ENCODE data around the gene LRRC56.

Gene LRRC56

DNA sequence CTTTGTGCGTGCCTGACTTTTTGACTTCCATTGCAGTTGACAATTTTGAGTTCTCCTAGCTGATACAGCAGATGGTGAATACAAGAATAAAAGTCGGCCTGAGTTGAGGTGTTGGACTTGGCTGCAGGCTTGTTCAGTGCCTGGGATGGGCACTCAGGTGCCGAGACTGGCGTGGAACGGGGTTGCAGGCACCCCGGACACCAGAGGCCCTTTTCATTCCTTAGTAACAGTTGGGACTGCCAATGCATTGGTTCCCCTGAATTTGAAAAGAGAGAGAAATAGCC lies 40.2 kb downstream of the LRRC56 start:
- DNase-seq = no peak

DNA sequence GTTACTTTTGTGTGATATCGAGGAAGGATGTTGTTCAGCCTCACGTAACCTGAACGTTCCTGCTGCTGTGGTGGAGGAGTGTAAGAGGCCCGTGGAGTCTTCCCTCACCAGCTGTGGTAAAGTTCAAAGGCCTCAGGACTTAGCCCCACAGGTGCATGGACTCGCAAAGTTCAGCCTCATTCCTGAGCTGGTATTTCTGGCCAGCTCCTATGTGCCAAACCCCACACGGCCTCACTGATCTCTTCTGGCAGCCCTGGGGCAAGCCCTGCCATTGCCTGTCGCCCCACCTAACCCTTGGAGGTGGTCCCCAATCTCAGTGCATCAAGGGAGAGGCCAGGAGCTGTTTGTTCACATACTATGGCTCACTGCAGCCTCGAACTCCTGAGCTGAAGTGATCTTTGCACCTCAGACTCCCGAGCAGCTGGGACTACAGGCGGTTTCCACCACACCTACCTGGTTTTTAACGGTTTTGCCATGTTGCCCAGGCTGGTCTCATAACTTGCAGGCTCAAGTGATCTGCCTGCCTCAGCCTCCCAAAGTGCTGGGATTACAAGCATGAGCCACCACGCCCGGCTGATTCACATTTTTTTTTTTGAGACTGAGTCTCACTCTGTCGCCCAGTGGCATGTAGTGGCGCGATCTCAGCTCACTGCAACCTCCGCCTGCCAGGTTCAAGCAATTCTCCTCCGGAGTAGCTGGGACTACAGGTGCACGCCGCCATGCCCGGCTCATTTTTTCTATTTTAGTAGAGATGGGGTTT lies 41.1 kb downstream of the LRRC56 start:
- DNase-seq = no peak

DNA sequence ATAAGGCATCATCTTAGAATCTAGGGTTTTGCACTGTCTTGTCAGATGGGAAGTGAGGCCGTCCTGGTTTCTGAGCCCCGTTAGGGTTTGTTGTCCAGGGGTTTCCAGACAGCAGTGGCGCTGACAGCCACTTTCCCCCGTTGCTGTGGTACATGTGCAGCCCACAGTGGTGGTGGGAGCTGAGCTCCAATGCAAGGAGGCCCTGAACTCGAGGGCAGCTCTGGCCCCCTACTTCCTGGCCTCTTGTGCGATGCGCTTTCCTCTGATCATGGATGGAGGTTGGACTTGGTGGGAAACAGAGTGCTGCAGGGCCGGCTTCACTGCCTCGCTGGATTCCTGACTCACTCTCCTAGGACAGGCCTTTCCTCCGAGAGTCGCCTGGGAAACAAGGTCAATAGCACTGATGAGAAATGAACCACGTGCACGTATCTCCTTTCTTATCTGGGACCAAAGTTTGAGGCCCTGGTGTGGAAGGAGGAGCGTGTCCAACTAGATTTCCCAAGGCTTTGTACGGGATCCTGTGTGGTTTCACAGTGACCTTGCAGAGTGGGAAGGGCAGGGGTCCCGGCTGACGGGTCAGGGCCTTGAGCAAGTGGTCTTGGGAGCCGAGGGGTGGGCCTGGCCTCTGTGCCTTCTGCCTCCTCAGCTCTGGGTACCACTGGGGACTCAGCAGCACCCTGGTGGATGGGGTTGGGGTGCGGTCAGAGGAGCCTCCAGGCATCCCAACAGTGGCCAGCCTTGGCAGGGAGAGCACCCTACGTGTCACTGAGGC lies 42.7 kb downstream of the LRRC56 start:
- no peak for DNase-seq

DNA sequence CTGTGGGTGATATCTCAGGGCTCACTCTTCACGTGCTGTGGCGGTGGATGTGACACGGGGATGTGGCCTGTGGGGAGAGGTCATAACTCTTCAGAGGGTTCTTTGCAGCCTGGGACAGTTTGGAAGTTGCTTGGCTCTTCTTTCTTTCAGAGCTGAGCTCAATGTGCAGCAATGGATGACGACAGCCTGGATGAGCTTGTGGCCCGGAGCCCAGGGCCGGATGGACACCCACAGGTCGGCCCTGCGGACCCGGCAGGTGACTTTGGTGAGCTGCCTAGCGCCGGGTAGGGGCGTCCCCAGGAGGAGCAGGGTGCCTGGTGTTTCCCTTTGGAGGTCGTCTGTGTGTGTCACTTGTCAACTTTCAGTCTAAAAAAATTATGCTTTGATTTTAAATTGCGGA lies 44.0 kb downstream of the LRRC56 start:
- DNase-seq = no peak

DNA sequence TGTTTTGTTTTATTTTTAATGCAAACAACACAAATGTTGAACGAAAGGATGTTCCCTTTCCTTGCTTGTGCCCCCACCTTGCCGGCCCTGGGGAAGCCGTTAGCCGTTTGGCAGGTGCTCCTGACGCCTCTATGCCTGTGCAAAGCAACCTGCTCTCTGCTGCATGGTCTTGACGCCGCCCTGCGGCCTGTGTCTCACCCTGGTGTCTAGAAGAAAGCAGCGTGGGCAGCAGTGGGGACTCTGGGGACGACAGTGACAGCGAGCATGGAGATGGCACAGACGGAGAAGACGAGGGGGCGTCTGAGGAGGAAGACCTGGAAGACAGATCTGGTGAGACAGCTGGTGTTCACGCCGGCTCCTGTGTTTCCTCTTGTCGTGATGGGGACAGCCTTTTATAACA lies 44.4 kb downstream of the LRRC56 start:
- no peak for DNase-seq

GRCh38 chr11:584287-584686 lies 47.0 kb downstream of the LRRC56 start:
- DNase-seq = no peak

GRCh38 chr11:586376-587316 lies 49.3 kb downstream of the LRRC56 start:
- no peak for DNase-seq

GRCh38 chr11:587546-587945 lies 50.2 kb downstream of the LRRC56 start:
- no peak for DNase-seq

DNA sequence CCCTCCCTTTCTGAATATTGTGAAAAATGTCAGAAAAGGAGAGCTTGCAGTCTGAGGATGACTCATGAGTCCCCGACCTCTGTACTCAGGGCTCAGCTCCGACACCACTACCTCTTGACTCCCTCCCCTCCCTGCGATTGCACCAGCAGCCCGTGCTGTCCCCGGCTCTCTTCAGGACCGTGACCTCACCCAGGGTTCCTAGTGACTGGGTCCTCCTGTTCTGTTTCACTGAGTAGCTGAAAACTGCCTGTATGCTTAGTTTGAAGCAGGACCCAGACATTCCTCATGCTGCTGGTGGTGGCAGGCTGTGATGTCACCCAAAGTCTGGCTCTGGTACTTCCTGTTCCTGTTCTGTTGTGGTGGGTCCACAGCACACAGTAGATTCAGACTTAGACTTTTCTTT lies 50.7 kb downstream of the LRRC56 start:
- peak; percentile 73 for DNase-seq

DNA sequence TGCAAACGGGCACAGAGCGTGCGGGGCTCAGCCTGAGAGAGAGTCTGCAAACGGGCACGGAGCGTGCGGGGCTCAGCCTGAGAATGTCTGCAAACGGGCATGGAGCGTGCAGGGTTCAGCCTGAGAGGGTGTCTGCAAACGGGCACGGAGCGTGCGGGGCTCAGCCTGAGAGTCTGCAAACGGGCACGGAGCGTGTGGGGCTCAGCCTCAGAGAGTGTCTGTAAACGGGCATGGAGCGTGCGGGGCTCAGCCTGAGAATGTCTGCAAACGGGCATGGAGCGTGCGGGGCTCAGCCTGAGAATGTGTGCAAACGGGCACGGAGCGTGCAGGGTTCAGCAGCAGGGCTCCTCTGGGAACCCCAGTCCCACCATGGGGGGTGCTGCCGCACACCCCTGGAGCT lies 52.5 kb downstream of the LRRC56 start:
- DNase-seq = no peak

- no peak for DNase-seq
Measured at GRCh38 chr11:590997-591396, 53.7 kb downstream of the LRRC56 start.

DNA sequence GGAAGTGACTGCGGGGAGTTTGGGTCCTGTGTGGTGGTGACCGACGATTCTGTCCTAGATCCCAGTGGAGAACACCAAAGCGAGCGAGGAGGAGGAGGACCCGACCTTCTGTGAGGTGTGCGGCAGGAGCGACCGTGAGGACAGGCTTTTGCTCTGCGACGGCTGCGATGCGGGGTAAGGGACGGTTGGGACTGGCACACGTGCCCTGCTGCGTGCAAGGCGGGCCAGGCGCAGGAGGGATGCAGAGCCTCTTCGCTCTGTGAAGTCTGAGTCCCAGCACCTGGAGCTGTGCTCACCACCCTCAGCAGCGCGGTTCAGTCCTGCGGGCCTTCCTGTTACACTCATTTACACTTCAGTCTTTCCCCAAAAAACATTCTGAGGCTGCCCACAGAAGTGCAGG lies 55.2 kb downstream of the LRRC56 start:
- no peak for DNase-seq

- no peak for DNase-seq
Measured at GRCh38 chr11:592918-593317, 55.6 kb downstream of the LRRC56 start.

DNA sequence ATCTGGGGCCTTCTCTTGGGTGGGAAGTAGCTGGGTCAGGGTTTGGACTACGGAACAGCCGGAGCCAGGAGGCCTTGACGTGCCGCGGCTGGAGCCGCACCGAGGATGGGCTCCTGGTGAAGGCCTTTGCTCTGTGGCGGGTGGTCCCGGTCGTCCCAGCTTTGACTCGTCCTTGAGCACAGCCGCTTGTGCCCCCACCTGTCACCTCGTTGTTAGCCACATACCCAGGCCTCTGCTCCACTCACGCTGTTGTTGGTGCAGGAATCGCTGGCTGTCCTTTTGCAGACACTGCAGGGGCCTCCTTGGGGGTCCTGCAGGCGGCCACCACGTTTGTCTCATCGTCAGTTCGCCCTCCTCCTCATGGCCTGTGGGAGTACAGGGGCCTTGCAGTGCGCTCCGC lies 56.0 kb downstream of the LRRC56 start:
- no peak for DNase-seq

- no peak for DNase-seq
Measured at GRCh38 chr11:595400-595799, 58.1 kb downstream of the LRRC56 start.

DNA sequence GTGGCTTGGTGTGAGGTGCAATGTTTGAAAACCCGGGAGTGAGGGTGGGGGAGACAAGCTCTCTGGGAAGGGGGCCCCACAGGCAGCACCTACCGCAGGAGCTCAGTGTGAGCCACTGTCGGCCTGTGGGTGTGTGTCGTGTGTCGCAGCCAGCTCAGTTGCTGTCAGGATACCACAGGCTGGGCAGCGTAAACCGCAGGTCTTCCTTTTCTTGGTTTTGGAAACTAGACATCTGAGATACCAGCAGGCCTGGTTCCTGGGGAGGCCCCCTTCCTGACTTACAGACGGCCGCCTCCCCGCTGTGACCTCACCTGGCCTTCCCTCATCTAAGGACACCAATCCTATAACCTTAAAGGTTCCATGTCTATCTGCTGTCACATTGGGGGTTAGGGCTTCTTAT lies 59.0 kb downstream of the LRRC56 start:
- no peak for DNase-seq

GRCh38 chr11:597166-597725 lies 59.9 kb downstream of the LRRC56 start:
- no peak for DNase-seq

GRCh38 chr11:598005-598680 lies 60.8 kb downstream of the LRRC56 start:
- no peak for DNase-seq

DNA sequence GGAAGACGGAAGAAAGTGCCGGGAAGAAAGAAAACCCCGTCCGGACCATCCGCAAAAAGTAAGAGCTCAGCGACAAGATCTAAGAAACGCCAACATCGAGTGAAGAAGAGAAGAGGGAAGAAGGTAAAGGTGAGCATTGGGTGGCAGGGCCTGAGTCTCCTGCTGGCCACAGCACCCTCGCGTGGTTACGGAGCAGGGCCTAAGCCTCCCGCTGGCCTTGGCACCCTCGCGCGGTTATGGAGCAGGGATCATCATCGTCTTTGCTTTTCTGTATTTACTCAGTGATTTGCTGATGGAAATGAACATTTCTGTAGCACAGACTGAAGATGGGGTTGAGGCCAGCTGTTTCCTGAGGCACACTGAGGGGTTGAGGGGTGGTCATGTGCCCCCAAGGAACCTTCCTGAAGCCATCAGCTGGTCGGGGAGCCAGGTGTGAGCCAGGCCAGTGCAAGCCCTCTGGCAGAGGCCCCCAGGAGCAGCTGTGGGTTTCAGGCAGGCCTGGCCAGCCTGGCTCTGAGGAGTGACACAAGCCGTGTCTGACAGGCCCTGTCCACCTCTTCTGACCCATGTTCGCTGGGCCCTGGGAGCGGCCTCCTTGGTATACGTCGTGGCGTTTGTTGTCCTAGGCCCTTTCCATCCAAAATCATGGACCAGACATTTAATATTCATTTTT lies 64.4 kb downstream of the LRRC56 start:
- no peak for DNase-seq

DNA sequence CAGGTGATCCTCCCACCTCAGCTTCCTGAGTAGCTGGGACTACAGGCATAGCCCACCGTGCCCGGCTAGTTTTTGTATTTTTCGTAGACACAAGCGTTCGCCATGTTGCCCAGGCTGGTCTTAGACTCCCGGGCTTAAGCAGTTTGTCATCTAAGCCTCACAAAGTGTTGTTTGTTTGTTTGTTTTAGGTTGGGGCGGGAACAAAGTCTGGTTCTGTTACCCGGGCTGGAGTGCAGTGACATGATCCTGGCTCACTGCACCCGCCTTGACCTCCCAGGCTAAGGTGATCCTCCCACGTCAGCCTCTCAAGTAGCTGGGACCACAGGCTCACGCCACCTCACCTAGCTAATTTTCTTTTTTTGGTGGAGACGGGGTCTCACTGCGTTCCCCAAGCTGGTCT lies 65.8 kb downstream of the LRRC56 start:
- no peak for DNase-seq

Data from CD4-positive, alpha-beta T cell treated with Interleukin-12 subunit alpha and Interleukin-12 subunit beta, for 1 hour (primary cell).